Measurements from ENCODE around the gene PLXDC2. TPM values are rescaled to one million over a fixed set of nuclear protein-coding genes. Genes with fewer than 3 reads are reported as not detected.
"Not testable (repeated sequence)": the region's sequence is repeated elsewhere in the genome, so short reads cannot be mapped to it uniquely, and the experiment has no call there.

The PLXDC2 gene
- total RNA-seq, 1 donor from 2014 or later: 1.3 TPM

- Histone ChIP-seq H3K27me3 (ENCODE audit: control insufficient read depth, insufficient read depth, low read length) (no peaks in the 10 kb centered on the region), H3K4me3 (ENCODE audit: low read depth, low read length) (no peak overlapping the region), H3K36me3 (ENCODE audit: control insufficient read depth, insufficient read depth, low read length) (no peaks in the 10 kb centered on the region)
- FAIRE-seq (no peak), DNase-seq (ENCODE audit: low read depth) (no peak)
- no peak for TF ChIP-seq CTCF (IDR thresholded peaks at IDR 0.05; ENCODE audit: insufficient read depth, low read length, severe bottlenecking)
These were observed 386.1 kb downstream of the PLXDC2 start for GRCh38 chr10:20202337-20202736.

GRCh38 chr10:20207653-20208052 is 391.4 kb downstream of the PLXDC2 start:
- H3K27me3 ChIP-seq (ENCODE audit: control insufficient read depth, insufficient read depth, low read length): no peaks in the 10 kb centered on the region
- DNase-seq (ENCODE audit: low read depth): no peak
- TF ChIP-seq CTCF (IDR thresholded peaks at IDR 0.05; ENCODE audit: insufficient read depth, low read length, severe bottlenecking): no peak
- H3K36me3 ChIP-seq (ENCODE audit: control insufficient read depth, insufficient read depth, low read length): no peaks in the 10 kb centered on the region
- no peak overlapping the region for H3K4me3 ChIP-seq (ENCODE audit: low read depth, low read length)
- no peak for FAIRE-seq

GRCh38 chr10:20209098-20209497 is 392.9 kb downstream of the PLXDC2 start:
- H3K36me3 ChIP-seq (ENCODE audit: control insufficient read depth, insufficient read depth, low read length); FAIRE-seq; H3K27me3 ChIP-seq (ENCODE audit: control insufficient read depth, insufficient read depth, low read length); H3K4me3 ChIP-seq (ENCODE audit: low read depth, low read length); DNase-seq (ENCODE audit: low read depth): not testable (repeated sequence)

- H3K4me3 ChIP-seq (ENCODE audit: low read depth, low read length): no peak overlapping the region
- H3K27me3 ChIP-seq (ENCODE audit: control insufficient read depth, insufficient read depth, low read length): no peaks in the 10 kb centered on the region
- DNase-seq (ENCODE audit: low read depth) (no peak), FAIRE-seq (no peak)
- H3K36me3 ChIP-seq (ENCODE audit: control insufficient read depth, insufficient read depth, low read length): no peaks in the 10 kb centered on the region
- TF ChIP-seq CTCF (IDR thresholded peaks at IDR 0.05; ENCODE audit: insufficient read depth, low read length, severe bottlenecking): no peak
These were observed 399.4 kb downstream of the PLXDC2 start for GRCh38 chr10:20215547-20216152.

DNA sequence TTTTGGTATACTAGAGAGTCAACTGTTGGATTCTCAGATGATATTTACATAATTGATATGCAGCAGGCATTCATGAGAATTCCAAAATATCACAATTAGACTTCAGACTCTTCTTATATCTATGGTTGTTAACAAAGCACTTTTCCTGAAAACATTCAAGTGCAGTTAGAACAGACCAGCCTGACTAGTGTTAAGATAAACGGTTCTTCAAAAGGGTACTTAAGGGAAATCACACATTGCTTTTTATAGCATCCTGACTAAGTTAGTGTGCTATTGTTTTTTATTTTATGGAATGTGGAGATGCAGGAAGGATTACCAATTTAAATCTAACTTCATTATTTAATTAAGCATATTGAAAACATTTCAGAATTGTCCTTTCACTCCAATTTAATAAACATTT is 405.1 kb downstream of the PLXDC2 start:
- Histone ChIP-seq H3K4me3 (ENCODE audit: low read depth, low read length) (no peak overlapping the region), H3K27me3 (ENCODE audit: control insufficient read depth, insufficient read depth, low read length) (no peaks in the 10 kb centered on the region), H3K36me3 (ENCODE audit: control insufficient read depth, insufficient read depth, low read length) (no peaks in the 10 kb centered on the region)
- TF ChIP-seq CTCF (IDR thresholded peaks at IDR 0.05; ENCODE audit: insufficient read depth, low read length, severe bottlenecking): no peak
- no peak for DNase-seq (ENCODE audit: low read depth)
- no peak for FAIRE-seq

DNA sequence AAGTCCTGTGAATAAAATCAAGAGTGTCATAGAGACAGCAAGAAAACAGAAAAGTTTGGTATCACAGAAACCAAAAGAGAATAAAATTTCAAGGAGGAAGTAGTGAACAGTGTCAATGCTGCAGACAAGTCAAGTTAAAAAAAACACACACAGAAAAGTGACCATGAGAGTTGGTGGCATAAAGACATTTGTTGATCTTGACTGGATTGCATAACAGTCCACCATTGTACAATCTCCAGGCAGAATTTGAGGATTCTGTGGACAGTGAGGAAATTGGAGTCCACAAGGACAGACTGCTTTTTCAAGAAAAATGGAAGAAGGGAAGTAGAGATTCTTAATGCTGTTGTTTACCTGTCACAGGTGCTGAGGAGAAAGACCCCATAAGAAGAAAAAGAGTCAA is 412.5 kb downstream of the PLXDC2 start:
- Histone ChIP-seq H3K27me3 (ENCODE audit: control insufficient read depth, insufficient read depth, low read length) (no peaks in the 10 kb centered on the region), H3K4me3 (ENCODE audit: low read depth, low read length) (no peak overlapping the region), H3K36me3 (ENCODE audit: control insufficient read depth, insufficient read depth, low read length) (no peaks in the 10 kb centered on the region)
- TF ChIP-seq CTCF (IDR thresholded peaks at IDR 0.05; ENCODE audit: insufficient read depth, low read length, severe bottlenecking): no peak
- no peak for DNase-seq (ENCODE audit: low read depth)
- FAIRE-seq: no peak
